A673 (cell line): ENCODE results near the gene FMC1. TPM values are rescaled to one million over a fixed set of nuclear protein-coding genes. Genes with fewer than 3 reads are reported as not detected.

Source experiments
- BruUV-seq: library from RNA; stranded (reverse); fragments of 400-500 nt; replicated peaks from 2 replicates; lab custom pipeline; 2021; lab: Mats Ljungman, UMichigan
- CTCF ChIA-PET: fragments of 300-600 bp; sonication (Branson Sonifier 250); formaldehyde crosslinking; loops from one replicate; lab custom pipeline; 2022; ENCODE audit warnings: antibody characterized with exemption; lab: Charles Lee
- POLR2A ChIA-PET: fragments of 300-600 bp; sonication (Branson Sonifier 250); formaldehyde crosslinking; loops from one replicate; lab custom pipeline; 2022; ENCODE audit warnings: antibody characterized with exemption; ENCODE audit not compliant: low non-redundant PET; lab: Charles Lee
- DNase-seq: peaks from one replicate; pipeline ENCODE4 v3.0.0-alpha.2; 2015; ENCODE audit warnings: low spot score
- H3K27ac ChIP-seq: fragments of 200-600 bp; sonication (generic); 2 replicates; pipeline ENCODE4 v1.5.1; 2016; ENCODE audit warnings: mixed run types, low read depth, mild to moderate bottlenecking, mixed read lengths, antibody characterized with exemption, low read length; ENCODE audit not compliant: poor library complexity, severe bottlenecking
- H3K27me3 ChIP-seq: fragments of 200-600 bp; sonication (generic); replicated peaks from 2 replicates; pipeline ENCODE4 v1.6.1; 2017; ENCODE audit warnings: mixed run types, low read depth, mild to moderate bottlenecking, mixed read lengths, antibody characterized with exemption, low read length; ENCODE audit not compliant: insufficient read depth, poor library complexity
- H3K36me3 ChIP-seq: fragments of 200-600 bp; sonication (generic); 2 replicates; pipeline ENCODE4 v1.6.1; 2016; ENCODE audit warnings: mixed run types, mild to moderate bottlenecking, mixed read lengths, antibody characterized with exemption, low read length; ENCODE audit not compliant: insufficient read depth, poor library complexity, severe bottlenecking
- H3K4me1 ChIP-seq: fragments of 200-600 bp; sonication (generic); 2 replicates; pipeline ENCODE4 v1.6.1; 2017; ENCODE audit warnings: mixed run types, mild to moderate bottlenecking, mixed read lengths, antibody characterized with exemption, low read length; ENCODE audit not compliant: insufficient read depth, poor library complexity, severe bottlenecking
- H3K4me3 ChIP-seq: fragments of 200-600 bp; sonication (generic); 2 replicates; pipeline ENCODE4 v1.5.1; 2016; ENCODE audit warnings: low read depth, mixed run types, mild to moderate bottlenecking, mixed read lengths, low read length; ENCODE audit not compliant: poor library complexity, severe bottlenecking
- H3K9me3 ChIP-seq: fragments of 200-600 bp; sonication (generic); 2 replicates; pipeline ENCODE4 v1.6.1; 2016; ENCODE audit warnings: mixed run types, low read depth, mild to moderate bottlenecking, mixed read lengths, antibody characterized with exemption, low read length; ENCODE audit not compliant: poor library complexity, severe bottlenecking
- EZH2 ChIP-seq: fragments of 200-600 bp; sonication (generic); IDR thresholded peaks from 2 replicates; pipeline ENCODE4 v1.6.1; 2017; ENCODE audit warnings: borderline replicate concordance, low read depth, mild to moderate bottlenecking, mixed read lengths, antibody characterized with exemption, low read length; ENCODE audit not compliant: poor library complexity, severe bottlenecking
- intact Hi-C: fragments of 100-400 bp; cut with micrococcal nuclease; formaldehyde crosslinking; loops from one replicate; pipeline ENCODE4 v1.10.0; 2022; ENCODE audit not compliant: unreplicated experiment
- total RNA-seq: library from RNA; stranded (reverse); gene quantifications from 2 replicates; pipeline ENCODE4 v1.2.3, GENCODE V29; 2021
- TF ChIP-seq, protein P1 (sequence below): fragments of 300-800, 200-600 bp; sonication (generic); conservative IDR thresholded peaks from 2 replicates; pipeline ENCODE4 v1.5.1; 2017; ENCODE audit warnings: low read depth, mild to moderate bottlenecking, antibody characterized with exemption, low read length, moderate library complexity, mixed read lengths

Gene FMC1
- total RNA-seq, 1 experiment from 2014 or later: 11.5 TPM

DNA sequence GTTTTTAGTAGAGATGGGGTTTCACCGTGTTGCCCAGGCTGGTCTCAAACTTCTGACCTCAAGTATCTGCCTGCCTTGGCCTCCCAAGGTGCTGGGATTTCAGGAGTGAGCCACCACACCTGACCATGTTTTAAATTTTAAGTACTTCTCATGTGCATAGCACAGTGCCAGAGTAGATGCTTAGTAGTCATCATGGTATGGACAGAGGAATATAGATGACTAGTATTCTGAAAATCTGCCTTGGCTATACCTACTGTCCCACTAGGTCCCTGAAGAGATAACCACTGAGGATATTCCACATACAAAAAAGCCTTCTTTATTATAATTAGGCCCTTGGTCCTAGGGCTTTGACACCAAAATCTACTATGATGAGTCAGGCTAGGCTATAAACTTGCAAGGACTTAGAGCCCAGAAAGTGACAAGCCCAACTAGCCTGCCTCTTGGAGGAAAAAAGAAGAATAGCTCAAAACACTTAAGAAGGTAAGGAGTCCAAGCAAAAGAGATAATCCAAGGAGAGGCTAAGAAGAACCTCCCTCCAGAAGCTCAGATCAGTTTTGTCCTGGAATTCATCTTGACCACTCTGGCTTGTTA lies 52.6 kb downstream of the FMC1 start:
- Histone ChIP-seq H3K27me3 (no peaks in the 10 kb centered on the region), H3K36me3 (peaks cover 33% of the 10 kb centered on the region), H3K27ac (no peak overlapping the region), H3K9me3 (no peaks in the 10 kb centered on the region), H3K4me1 (no peaks in the 10 kb centered on the region), H3K4me3 (no peak overlapping the region)
- ChIA-PET POLR2A (no interaction called here), CTCF (no interaction called here)
- TF ChIP-seq, protein P1, sequence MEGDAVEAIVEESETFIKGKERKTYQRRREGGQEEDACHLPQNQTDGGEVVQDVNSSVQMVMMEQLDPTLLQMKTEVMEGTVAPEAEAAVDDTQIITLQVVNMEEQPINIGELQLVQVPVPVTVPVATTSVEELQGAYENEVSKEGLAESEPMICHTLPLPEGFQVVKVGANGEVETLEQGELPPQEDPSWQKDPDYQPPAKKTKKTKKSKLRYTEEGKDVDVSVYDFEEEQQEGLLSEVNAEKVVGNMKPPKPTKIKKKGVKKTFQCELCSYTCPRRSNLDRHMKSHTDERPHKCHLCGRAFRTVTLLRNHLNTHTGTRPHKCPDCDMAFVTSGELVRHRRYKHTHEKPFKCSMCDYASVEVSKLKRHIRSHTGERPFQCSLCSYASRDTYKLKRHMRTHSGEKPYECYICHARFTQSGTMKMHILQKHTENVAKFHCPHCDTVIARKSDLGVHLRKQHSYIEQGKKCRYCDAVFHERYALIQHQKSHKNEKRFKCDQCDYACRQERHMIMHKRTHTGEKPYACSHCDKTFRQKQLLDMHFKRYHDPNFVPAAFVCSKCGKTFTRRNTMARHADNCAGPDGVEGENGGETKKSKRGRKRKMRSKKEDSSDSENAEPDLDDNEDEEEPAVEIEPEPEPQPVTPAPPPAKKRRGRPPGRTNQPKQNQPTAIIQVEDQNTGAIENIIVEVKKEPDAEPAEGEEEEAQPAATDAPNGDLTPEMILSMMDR: no peak
- no peak for TF ChIP-seq EZH2
- no peak for DNase-seq
- no TSS peak for BruUV-seq
- intact Hi-C loops: no loop called here

DNA sequence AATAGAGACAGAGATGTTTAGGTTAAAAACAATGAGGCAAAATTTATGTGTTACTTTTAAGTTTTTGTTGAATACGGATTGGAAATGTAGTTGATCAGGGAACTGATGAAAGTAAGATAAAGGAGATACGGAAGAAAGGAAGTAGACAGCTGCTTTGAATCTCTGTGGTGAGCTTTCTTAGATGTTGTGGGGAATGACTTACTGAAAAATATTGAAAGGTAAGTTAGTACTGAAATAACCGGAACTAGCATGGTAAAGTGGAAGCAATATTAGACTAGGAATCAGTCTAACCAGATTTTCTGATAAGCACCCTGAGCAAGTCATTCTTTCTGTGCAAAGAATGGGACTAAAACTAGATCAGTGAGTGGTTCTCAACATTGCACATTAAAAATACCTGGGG lies 53.4 kb downstream of the FMC1 start:
- Histone ChIP-seq H3K36me3 (peaks cover 28% of the 10 kb centered on the region), H3K4me1 (no peaks in the 10 kb centered on the region), H3K27ac (no peak overlapping the region), H3K9me3 (no peaks in the 10 kb centered on the region), H3K4me3 (no peak overlapping the region), H3K27me3 (no peaks in the 10 kb centered on the region)
- ChIA-PET CTCF (no interaction called here), POLR2A (no interaction called here)
- no peak for DNase-seq
- BruUV-seq: no TSS peak
- intact Hi-C loops: no loop called here
- TF ChIP-seq, protein P1: no peak
- no peak for TF ChIP-seq EZH2

Other genes starting within 250 kb of the FMC1 start
- 16.9 and 17.2 TPM in 2 replicates for gene ZC3HAV1, start 231.6 kb upstream of the FMC1 start, total RNA-seq
- gene UBN2, start 110.1 kb upstream of the FMC1 start, total RNA-seq: 13.8 and 14.5 TPM in 2 replicates
- 98.7 and 107 TPM in 2 replicates for gene LUC7L2, start 18.6 kb downstream of the FMC1 start, total RNA-seq
- not detected in 2 replicates for gene KLRG2, start 142.3 kb downstream of the FMC1 start, total RNA-seq
- not detected in 2 replicates for gene CLEC2L, start 182.3 kb downstream of the FMC1 start, total RNA-seq